Forelimb muscle (tissue), 1 donor: ENCODE measurements around the gene EFCAB11. TPM values are rescaled to one million over a fixed set of nuclear protein-coding genes. Genes with fewer than 3 reads are reported as not detected.

Source experiments
- DNase-seq: peaks from one replicate; pipeline ENCODE4 v3.0.0-alpha.2; 2013; ENCODE audit warnings: low read depth
- polyA plus RNA-seq: library from polyadenylated mRNA; unstranded; fragments of 120-200 nt; gene quantifications from one replicate; pipeline ENCODE4 v1.2.1, GENCODE V29; 2013; ENCODE audit not compliant: insufficient read length

The EFCAB11 gene
- polyA plus RNA-seq, 1 donor, result 5.0 TPM

DNA sequence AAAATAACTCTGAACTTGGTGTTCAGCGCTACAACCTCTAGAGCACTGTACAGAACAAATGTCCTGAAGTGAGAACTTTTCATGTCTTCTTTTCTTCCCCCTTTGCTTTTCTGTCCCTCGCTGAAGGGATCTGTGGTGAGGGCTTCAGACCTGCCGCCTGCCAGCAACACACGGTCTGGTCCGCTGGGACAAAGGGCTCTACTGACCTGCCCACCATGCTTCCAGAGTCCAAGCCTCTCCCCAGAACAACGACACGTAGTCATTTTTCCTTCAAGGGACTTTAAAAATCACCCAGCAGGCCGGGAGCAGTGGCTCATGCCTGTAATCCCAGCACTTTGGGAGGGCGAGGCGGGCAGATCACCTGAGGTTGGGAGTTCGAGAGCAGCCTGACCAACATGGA, 140.4 kb downstream of the EFCAB11 start:
- no peak for DNase-seq

DNA sequence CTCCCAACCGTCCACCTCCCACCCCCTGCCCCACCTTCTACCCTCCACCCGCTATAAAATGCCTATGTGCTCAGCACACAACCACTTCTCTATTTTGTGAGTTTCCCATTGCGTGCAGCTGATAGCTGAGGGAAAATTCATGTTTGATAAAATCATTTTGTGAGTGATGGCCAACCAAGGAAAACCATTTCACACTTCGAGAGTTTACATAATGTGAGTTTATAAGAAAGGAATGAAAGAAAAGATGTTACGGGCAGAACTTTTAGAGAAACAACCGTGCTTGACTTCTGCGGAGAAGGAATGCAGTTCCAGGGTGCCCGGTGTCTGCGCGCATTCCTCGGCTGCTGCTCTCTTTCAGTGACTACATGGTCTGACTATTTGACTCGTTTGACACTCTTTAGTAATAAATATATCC, 140.9 kb downstream of the EFCAB11 start:
- no peak for DNase-seq

DNA sequence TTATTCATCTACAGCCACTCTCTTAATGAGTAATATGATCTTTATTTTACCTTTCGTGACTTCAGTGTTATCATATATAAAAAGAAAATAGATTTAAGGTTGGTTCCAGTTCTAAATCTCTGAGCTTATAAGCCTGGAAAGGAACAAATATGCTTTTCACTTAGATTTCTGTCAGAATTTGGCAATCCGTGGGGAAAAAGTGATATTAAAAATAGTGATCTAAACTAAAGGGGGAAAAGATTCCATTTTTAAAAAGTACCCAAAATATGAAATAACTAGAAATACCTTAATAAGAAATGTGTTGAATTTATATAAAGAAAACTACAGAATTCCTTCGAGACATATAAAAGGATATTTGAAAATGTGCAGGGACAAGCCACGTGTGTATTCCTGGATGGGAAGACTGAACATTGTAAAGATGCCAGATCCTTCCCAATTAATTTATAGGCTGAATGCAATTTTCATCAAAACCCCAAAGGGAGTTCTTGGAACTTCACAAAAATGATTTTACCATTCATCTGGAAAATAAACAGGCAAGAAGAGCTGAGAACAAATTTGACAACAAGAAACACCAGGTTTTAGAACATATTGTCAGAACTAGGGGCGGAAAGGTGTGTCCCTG, 142.5 kb downstream of the EFCAB11 start:
- no peak for DNase-seq

DNA sequence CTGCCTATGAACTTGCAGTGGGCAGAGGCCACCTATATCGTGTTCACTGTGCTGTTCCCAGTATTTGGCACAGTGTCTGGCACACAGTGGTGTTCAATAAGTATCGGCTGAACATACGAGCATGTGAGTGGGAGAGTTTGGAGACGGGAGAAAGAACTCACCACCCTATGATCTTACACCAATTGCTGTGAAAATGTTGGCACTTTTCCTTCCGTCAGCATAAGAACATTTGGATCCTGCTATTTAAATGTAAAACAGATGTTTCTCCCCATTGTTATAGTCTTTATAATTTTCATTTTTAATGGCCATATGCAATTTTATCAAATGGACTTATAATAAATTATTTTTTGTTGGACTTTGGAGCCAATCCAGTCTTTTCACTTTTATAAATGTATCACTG, 144.4 kb downstream of the EFCAB11 start:
- no peak for DNase-seq

DNA sequence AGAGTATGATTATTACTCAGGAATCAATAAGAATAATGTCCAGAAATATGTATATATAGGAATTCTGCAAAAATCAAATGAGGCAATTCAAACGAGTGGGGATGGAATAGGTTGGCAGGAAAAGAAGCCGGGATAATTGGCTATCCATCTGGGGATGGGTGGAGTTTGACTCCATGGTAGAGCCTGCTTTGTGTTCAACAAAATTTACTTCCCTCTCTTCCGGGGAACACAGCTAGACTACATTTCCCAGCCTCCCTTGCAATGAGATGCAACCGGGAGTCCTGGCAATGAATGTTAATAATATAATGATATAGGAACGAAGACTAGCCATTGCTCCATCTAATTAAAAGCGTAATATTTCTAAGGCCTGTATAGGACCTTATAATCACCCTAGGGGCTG, 146.6 kb downstream of the EFCAB11 start:
- DNase-seq, result no peak

DNA sequence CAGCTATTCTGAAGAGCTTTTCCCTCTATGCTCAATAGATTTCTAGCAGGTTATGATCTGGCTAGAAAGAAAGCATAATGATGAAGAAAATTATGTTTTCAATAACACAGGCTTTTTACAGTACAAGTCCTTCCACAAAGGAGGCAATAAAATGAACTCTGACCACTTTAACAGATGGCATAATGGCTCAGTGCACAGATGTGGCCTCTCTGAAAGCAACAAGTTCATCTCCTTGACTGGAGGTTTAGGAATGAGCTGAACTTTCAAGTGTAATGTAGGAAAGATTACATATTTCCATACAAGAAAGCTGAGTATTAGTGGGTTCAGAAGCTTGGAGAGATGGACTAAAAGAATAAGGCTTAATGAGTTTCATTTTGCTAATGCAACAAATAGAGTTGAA, 147.4 kb downstream of the EFCAB11 start:
- no peak for DNase-seq

DNA sequence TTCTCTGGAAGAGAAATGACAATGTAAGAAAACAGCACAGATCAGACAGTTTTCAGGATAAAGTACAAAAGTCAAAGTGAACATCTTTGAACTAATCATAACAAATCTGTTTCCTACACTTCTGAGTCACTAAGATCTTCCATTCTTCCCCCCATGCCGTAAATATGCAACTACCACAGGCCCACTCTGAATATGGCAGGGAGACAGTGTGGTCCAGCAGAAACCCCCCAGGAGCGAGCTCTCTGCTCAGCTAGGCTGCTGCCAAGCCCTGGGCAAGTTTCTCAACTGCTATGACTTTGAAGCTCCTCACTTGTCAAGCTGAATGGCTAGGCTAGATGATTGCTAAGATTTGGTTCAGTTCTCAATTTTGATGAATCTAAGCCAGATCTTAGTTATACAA, 148.1 kb downstream of the EFCAB11 start:
- no peak for DNase-seq

DNA sequence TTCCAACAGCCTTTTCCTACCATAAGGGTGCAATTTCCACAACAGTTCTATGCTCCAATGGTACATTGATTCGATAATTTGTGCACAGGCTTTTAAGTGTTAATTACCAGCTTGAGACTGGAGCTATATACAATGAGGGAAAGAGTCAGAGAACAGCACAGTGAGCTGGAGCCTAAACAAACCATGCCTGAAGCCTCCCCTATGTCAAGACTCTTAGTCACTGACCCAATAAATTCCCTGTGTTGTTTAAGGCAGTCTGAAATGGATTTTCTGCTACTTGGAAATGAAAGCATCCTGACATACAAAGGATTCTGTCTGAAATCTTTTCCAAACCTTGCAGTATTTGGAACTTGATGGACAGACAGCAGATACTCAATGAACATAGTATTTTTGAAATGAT, 149.0 kb downstream of the EFCAB11 start:
- no peak for DNase-seq

DNA sequence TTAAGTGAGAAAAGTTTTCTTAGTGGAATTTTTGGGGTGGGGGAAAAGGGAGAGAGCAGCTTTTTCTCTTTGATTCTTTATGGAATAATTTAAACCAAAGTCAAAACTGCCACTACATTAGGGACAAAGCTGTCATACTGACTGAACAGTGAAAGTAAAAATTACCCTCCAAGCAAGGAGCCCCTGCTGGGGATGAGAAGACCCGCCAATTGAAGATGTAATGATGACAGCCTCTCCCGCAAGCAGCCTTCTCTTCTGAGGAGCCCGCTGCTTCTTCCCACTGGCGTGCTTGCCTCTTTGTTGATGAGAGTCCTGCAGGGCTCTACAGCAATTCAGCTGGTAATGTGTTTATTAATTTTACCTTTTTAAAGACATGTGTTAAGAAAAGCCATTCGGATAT, 151.0 kb downstream of the EFCAB11 start:
- DNase-seq, result no peak

DNA sequence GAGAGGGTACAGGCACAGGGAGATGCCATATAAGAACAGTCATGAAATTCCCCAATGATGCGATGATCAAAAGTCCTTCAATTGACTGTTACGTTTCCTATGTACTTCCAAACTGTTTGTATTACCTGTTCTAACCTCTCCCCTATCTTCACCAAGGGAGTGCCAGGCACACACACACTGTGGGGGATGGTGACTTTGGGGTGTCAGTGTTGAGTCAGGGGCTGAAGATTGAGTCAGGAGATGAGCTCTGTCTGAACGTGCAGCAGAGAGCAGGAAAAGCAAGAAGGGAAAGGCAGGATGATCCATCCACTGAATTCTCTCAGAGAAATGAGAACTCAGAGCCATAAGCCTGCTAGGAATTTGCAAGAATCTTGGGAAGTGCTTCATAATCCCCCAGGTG, 153.4 kb downstream of the EFCAB11 start:
- DNase-seq, result no peak

DNA sequence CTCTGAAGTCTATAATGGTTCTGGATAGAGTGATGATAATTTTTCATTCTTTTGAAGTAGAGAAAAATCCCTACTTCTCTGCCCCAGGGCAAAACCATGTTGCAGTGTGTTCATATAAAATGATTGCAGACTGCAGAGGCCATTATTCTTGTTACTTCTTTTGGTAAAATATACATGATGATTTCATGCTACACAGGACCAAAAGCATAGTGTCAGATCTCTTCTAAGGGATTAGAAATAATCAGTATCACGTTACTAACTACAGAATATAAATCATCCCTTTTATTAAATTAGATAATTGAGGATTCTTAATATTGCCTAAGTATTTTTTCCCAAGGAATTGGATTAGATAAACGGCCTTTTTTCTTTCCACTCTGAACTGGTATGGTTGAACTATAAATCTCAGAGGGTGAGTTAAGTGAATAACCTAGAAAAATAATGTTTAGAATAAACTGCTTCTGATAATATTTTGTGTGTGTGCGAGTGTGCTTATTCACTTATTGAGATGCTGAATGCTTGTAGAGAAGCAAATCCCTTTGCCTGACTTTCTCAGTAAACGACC, 156.2 kb downstream of the EFCAB11 start:
- DNase-seq, result no peak

DNA sequence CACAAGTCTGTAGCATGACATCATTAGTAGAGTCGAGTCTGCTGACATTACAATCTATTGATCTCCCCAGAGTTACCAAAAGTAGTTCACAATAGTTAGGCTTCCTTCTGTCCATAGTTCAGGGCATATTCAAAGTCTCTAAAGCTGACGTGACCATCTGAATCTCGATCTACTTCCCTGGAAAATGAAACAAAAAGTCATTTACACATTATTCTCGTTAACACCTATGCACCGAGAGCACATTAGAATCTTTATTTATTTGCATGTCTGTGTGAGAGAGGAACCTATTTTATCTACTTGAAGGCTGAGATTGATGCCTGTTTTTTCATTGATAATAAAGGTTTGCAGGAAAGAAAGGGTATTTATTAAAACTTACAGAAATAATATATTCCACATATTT, 157.4 kb downstream of the EFCAB11 start:
- no peak for DNase-seq

DNA sequence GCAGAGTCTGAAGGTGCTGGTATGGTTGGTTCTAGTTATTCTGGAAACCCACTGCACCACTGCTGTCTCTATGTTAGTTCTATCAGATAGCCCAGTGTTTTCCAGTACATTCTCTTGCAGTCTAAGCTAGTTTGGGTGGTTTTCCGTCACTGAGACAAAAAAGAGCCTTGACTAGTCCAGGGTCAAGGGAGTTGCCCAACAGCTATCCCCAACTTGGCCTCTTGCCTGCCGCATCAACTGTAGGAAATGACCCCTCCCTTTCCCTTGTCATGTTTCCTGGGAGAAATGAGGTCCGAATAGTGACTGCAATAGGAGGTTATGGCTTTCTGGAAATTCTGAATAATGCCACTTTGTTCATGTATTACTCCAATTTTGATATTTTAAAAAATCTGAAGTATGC, 160.4 kb downstream of the EFCAB11 start:
- no peak for DNase-seq

DNA sequence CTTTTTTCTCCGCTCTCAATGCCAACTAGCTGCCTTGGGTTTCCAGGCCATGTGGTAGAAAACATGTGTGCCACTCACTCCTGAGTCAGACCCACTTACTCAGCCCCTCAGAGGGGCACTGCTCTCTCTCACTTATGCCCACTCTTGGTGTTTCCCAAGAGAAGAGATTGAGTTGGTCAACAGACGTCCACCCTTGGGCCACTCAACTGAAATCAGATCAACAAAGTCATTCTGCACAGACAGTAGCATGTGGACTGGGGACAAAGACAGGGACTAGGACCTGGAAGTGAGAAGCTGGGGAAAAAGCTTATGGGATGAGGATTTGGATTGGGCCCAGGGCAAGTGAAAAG, 161.2 kb downstream of the EFCAB11 start:
- DNase-seq, result no peak

DNA sequence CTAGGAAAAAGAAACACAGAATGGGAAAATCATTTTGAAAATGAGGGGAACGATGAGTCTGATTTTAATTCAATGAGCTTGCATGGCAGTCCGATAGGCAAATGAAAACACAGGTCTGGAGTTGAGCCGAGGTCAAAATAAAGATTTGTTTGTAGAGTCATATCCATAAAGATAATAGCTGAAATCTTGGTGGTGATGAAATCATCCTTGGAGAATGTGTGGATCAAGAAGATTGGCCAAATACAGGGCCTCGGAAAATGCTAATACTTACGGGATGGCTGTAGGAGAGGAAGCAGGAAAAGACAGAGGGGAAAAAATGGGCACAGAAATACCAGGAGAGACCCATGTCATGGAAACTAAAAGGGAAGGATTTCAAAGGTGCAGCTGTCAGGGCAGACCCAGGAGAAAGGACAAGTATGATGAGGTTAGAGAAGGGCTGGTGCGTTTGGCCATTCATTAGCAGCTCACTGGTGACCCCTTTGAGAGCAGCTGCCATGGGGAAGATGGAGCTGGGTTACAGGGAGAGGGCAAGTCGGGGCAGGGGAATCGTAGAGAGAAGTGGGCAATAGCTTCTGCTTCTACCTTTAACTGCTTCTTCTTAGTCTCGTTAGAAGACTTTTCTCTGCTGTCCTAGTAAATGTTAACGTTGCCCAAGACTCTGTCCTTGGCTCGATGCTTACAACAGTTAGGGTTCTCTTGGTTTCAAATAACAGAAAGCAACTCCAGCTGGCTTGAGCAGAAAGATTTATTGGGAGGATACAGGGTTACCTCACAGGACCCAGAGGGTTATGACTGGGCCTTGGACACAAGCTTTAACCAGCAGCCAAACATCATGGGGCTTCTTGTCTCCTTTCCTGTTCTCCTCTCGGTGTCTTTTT, 161.8 kb downstream of the EFCAB11 start:
- no peak for DNase-seq

DNA sequence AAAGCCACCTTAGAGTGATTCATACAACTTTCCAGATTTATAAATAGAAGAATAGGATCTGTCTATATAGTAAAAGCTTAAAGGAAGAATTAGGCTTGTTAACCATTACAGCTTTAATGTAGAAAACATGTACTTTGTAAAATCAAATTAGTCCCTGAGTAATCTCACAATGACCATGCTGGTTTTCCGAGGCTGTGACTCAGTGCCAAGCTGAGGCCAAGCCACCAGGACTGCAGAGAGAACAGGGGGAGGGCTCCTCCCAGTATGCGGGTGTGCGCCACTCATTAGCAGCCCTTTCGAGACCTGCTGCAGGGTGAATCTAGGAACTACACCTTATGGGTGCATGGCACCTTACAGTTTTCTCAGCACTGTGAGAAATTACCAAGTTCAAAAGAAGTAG, 167.0 kb downstream of the EFCAB11 start:
- no peak for DNase-seq

DNA sequence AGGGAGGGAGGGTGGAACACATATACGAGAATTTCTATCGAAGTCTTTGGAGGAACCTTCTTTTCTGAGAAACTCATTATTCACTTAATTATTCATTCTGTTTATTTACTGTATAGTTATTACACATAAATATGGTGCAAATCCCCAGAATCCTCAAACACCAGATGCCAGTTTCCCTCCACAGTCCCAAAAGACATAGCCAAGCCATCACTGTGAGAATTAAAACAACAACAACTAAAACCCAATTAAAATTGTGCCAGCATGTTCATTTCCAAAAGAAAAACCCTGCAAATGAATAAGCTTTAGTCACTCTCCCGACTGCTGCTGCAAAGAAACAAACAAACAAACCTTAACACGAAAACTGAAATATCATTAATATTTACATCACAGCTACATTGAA, 173.5 kb downstream of the EFCAB11 start:
- no peak for DNase-seq

DNA sequence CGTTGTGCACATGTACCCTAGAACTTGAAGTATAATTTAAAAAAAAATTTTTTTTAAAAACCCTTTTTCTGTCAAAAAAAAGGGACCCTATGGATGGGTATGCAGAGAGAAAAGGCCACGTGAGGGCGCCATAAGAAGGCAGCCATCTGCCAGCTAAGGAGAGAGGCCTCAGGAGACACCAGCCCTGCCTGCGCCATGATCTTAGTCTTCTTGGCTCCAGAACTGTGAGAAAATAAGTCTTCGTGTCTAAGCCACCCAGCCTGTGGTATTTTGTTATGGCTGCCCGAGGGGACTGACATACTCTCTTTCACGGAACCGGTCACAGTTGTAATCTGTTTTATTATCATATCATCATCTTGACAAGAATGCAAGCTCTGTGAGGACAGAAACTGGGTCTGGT, 174.8 kb downstream of the EFCAB11 start:
- no peak for DNase-seq

DNA sequence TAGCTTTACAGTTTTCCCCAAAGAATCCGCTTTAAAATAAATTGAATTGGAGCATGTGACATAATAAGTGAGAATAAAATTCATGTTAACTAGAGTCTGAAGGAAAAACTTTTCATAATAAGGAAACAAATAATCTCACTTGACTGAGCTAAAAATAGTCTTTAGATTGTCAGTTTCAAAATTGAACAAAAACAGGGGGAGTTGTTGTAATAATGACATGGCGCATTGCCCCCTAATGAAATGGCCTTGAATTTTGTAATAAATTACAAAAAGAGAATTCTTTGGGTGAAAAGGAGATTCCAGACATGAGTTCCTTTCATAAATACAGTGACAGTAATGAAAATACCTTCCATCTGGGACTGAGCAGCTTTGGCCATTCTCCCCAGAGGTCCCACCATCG, 178.6 kb downstream of the EFCAB11 start:
- DNase-seq, result no peak

DNA sequence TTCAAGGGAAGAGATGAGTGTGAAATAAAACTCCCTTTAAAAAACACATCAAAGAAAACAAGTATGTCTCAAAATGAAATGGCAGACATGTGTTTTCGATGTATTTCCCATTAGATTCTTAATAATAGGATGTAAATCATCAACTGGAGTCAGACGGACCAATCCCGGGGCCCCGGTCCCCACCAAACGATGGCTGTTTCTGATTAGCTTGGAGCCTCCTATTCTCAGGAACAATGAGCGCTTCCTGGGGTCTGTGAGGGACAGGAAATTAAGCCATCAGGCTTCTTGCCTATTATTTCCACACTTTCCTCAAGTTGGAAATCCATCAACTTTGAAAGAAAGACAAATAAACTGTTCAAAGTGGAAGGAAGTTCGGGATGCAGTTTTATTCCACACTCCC, 179.4 kb downstream of the EFCAB11 start:
- DNase-seq, result no peak

DNA sequence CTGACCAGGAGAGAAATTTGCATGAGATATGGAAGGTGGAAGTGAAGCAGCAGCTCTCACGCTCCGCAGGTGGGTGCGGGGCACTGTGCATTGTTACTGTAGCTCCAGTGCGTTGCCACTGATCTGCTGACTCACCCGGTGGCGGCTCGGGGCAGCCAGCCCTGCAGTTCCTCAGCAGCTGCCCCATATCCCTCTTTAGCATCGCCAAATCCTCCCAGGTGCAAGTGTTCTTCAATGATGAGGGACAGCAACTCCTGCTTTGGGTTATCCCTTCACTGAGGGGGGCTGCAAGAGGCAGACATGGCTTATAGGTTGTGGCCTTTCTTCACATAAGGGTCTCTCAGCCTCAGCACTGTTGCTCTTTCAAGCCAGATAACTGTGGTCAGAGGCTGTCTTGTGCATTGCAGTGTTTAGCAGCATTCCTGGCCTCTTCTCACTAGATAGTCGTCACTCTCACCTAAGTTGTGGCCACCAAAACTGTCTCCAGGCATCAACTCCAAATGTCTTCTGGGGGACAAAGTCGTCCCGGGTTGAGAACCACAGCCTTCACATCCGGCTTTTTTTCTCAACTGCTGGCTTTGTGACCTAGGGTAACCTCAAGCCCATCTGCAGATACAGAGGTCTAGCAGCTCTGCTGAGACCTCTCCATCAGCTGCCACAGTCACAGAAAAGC, 180.8 kb downstream of the EFCAB11 start:
- no peak for DNase-seq

DNA sequence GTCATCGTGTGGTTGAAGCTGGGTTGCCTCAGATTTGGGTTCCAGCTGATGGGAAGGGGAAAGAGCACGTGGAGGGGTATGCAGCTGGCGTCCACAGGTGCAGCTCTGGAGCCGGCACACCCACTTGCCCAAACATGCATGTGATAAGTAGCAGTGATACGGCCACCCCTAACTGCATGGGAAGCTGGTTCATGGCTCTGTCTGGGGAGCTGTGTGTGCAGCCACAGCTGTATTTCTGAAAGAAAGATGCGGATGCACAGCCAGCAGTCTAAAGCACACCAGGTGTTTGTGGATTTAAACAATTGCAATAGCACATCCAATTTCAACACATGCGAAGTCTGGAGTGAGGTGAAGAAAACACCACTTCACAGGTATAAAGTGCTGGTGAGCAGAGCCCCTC, 181.4 kb downstream of the EFCAB11 start:
- no peak for DNase-seq

DNA sequence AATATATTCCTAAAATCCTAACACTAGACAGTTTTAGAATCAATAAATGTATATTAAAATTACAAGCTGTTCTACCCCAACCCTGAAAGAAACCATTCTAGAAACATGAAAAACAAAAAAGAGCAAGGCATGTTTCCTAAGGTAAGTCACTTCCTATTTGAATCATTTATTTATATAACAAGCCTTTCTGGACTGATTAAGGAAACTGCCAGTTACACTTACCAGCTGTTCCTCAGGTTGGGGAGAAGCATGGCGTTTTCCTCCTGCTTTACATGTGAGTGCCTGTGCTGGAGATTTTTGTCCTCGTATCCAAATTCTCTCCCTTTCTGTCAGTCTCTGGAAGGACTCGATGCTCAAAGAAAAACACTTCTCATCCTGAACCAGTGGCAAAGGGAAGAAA, 183.3 kb downstream of the EFCAB11 start:
- no peak for DNase-seq
